ENCODE results near the gene ZBTB20. TPM values are rescaled to one million over a fixed set of nuclear protein-coding genes. Genes with fewer than 3 reads are reported as not detected.

Gene ZBTB20
- total RNA-seq, 2 experiments from 2014 or later, result 11.0 to 11.4 TPM

DNA sequence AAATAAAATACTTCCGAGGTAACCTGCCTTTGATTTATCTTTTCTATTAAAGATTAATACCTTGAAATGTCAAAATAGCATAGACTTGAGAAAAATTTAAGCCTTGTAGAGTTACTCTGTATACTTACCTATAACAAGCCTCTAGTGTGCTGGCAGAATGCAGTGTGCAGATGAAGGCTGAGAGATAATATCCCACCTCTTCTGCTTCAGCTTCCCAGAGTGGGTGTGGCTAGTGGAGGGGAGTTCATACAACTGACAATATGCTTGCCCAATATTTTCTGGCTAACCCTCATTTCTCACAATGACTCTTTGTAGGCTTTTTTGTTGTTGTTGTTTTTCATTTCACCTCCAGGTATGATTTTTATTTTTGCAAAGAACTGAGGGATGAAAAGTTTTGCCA is 15.7 kb upstream of the ZBTB20 start:
- peaks cover 4% of the 10 kb centered on the region for H3K36me3 Mint-ChIP-seq (ENCODE audit: low read depth)
- CTCF ChIA-PET, result interaction anchor here (1.3 kb wide), 1 partner anchor 16 kb away, joined by 3 read pairs; the partner anchor contains the start of gene ZBTB20
- DNase-seq, result no peak
- no peaks in the 10 kb centered on the region for H3K27me3 Mint-ChIP-seq
- H3K4me3 Mint-ChIP-seq, result no peak overlapping the region
- H3K9me3 Mint-ChIP-seq, result peaks cover 6% of the 10 kb centered on the region
- H3K4me1 Mint-ChIP-seq, result peaks cover 41% of the 10 kb centered on the region
- POLR2A ChIA-PET, result no interaction called here
- H3K27ac Mint-ChIP-seq, result no peak overlapping the region

DNA sequence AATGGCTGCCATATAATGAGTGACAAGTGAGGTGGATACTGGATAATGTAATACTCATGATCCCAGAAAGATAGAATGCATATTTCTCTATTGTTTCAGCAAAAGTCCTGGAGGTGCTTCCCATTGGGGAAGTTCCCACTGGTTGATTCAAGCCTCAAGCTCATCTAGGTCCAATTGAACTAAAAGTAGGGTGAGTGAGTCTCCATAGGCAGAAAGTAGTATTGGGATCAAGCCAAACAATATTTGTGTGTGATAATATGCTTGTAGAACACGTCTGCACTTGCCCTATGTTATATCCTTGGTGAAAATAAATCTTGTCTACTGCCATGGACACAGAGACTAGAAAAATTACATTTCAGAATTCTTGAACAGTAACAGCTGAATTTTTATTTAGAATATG is 14.8 kb upstream of the ZBTB20 start:
- Mint-ChIP-seq H3K9me3 (peaks cover 10% of the 10 kb centered on the region), H3K27ac (no peak overlapping the region), H3K36me3 (ENCODE audit: low read depth) (peaks cover 4% of the 10 kb centered on the region), H3K27me3 (no peaks in the 10 kb centered on the region), H3K4me3 (no peak overlapping the region), H3K4me1 (peaks cover 41% of the 10 kb centered on the region)
- CTCF ChIA-PET, result no interaction called here
- POLR2A ChIA-PET, result no interaction called here
- no peak for DNase-seq

DNA sequence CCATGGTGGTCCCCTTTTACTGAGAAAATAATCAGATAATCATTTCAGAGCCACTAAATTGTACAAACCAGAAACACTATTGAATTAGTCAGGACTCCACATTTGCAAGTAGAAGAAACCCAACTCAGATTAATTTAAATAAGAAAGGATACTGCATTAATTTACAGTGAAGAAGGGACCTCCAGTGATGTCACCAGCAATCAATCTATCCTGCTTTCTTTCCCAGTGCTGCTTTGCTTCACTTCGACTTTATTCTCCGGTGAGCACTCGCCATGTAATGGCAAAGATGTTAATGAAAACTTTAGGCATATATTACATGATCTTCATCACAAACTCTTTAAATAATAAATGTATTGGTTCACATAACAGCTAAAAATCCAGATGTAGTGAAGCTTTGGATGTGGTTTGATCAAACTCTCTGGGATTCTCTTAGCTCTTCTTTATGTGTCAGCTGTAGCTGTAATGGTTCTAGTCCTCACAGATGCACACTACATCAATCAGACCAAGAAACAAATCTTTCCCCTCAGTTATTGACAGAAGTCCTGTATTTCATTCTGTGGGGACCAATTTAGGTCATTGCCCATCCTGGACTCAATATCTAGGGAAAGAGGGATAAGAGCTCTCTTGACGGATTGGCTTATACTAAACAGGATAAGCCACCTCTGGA is 14.2 kb upstream of the ZBTB20 start:
- peaks cover 4% of the 10 kb centered on the region for H3K36me3 Mint-ChIP-seq (ENCODE audit: low read depth)
- POLR2A ChIA-PET, result no interaction called here

DNA sequence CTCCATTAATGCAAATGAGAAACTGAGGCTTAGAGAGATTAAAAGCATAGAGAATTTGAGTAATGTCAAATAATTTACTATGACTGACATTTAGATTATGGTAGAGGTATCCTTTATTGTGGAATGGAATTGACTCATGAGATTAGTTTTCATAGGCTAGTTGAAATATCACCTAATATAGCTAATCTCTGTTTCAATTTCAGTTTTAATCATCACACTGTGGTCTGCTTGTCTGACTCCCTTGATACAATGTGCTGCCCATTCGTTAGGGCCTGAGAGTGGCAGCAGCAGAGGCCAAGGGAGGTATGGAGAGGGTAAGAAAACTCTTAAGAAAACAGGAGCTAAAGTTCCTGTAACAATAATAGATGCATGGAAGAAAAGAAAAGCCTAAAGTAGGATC is 13.2 kb upstream of the ZBTB20 start:
- peaks cover 34% of the 10 kb centered on the region for H3K4me1 Mint-ChIP-seq
- CTCF ChIA-PET, result no interaction called here
- H3K9me3 Mint-ChIP-seq, result peaks cover 8% of the 10 kb centered on the region
- no peaks in the 10 kb centered on the region for H3K27me3 Mint-ChIP-seq
- H3K27ac Mint-ChIP-seq, result no peak overlapping the region
- no peak overlapping the region for H3K4me3 Mint-ChIP-seq
- POLR2A ChIA-PET, result no interaction called here
- peaks cover 4% of the 10 kb centered on the region for H3K36me3 Mint-ChIP-seq (ENCODE audit: low read depth)
- DNase-seq, result no peak

More for the DNA sequence above, 14.2 kb upstream of the ZBTB20 start:
- H3K4me1 Mint-ChIP-seq, result peaks cover 41% of the 10 kb centered on the region
- CTCF ChIA-PET, result interaction anchor here (0.5 kb wide), 1 partner anchor 1024 kb away, joined by 3 read pairs; no protein-coding TSS in a partner anchor
- DNase-seq, result no peak
- H3K9me3 Mint-ChIP-seq, result peaks cover 10% of the 10 kb centered on the region
- H3K27ac Mint-ChIP-seq, result no peak overlapping the region
- H3K4me3 Mint-ChIP-seq, result no peak overlapping the region
- H3K27me3 Mint-ChIP-seq, result no peaks in the 10 kb centered on the region

DNA sequence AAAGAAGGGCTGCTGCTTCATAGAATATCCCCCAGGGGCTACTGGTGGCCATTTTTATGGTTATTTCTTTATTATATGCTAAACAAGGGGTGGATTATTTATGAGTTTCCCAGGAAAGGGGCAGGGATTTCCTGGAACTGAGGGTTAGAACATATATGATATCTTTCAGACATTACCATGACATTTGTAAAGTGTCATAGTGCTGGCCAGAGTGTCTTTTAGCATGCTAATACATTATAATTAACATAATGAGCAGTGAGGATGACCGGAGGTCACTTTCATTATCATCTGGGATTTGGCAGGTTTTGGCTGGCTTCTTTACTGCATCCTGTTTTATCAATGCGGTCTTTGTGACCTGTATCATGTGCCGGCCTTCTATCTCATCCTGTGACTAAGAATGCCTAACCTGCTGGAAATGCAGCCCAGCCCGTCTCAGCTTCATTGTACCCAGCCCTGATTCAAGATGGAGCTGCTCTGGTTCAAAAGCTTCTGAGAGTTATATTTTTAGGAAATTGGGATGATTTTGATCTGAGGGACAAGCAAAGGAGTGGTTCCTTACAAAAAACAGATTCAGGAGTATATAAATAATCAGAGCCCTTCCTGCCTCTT is 9.1 kb upstream of the ZBTB20 start:
- DNase-seq, result no peak
- Mint-ChIP-seq H3K27me3 (no peaks in the 10 kb centered on the region), H3K27ac (no peak overlapping the region), H3K36me3 (ENCODE audit: low read depth) (no peaks in the 10 kb centered on the region), H3K4me1 (peaks cover 7% of the 10 kb centered on the region), H3K9me3 (peaks cover 11% of the 10 kb centered on the region), H3K4me3 (no peak overlapping the region)
- POLR2A ChIA-PET, result no interaction called here
- CTCF ChIA-PET, result no interaction called here

DNA sequence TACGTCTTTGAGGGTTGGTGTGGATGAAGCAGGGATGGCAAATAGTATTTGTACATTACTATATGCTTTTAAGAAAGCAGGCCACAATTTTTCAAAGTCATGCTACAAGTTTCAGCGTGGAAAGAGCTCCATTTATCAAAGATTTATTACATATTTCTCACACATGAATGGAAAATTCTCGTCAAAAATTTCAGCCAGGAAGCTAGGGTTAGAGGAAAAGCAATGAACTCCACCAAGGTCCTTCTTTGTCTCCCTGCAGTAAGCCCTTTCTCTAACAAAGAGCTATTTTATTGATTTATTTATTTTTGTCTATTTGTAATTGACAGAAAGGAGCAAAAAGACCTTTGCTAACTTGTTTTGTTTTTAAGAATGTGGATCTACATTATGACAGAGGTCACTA is 7.5 kb upstream of the ZBTB20 start:
- CTCF ChIA-PET, result no interaction called here
- H3K9me3 Mint-ChIP-seq, result peaks cover 11% of the 10 kb centered on the region
- no peak overlapping the region for H3K4me3 Mint-ChIP-seq
- POLR2A ChIA-PET, result no interaction called here
- DNase-seq, result no peak
- H3K27ac Mint-ChIP-seq, result no peak overlapping the region
- H3K27me3 Mint-ChIP-seq, result no peaks in the 10 kb centered on the region
- peaks cover 2% of the 10 kb centered on the region for H3K36me3 Mint-ChIP-seq (ENCODE audit: low read depth)
- no peaks in the 10 kb centered on the region for H3K4me1 Mint-ChIP-seq

DNA sequence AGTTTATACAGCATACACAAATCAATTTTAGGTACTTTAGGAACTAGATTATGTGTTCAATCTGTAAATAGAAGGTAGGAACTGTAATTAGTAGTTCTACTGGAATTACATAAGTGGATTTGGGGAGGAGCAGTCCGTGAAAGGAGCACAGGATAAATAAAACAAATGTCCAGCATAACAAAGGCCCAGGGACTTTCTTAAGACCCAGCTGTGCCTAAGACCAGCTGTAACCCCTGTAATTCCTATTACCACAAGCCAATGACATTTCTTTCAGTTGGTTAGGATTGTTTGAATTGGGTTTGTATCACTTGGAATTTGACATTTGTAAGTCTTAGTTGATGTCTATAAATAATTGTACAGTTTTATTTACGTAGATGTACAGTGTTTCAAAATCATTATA is 4.8 kb upstream of the ZBTB20 start:
- no peak for DNase-seq
- Mint-ChIP-seq H3K36me3 (ENCODE audit: low read depth) (peaks cover 4% of the 10 kb centered on the region), H3K4me1 (peaks cover 8% of the 10 kb centered on the region), H3K4me3 (no peak overlapping the region), H3K27ac (no peak overlapping the region), H3K9me3 (peaks cover 4% of the 10 kb centered on the region), H3K27me3 (no peaks in the 10 kb centered on the region)
- ChIA-PET POLR2A (no interaction called here), CTCF (no interaction called here)

DNA sequence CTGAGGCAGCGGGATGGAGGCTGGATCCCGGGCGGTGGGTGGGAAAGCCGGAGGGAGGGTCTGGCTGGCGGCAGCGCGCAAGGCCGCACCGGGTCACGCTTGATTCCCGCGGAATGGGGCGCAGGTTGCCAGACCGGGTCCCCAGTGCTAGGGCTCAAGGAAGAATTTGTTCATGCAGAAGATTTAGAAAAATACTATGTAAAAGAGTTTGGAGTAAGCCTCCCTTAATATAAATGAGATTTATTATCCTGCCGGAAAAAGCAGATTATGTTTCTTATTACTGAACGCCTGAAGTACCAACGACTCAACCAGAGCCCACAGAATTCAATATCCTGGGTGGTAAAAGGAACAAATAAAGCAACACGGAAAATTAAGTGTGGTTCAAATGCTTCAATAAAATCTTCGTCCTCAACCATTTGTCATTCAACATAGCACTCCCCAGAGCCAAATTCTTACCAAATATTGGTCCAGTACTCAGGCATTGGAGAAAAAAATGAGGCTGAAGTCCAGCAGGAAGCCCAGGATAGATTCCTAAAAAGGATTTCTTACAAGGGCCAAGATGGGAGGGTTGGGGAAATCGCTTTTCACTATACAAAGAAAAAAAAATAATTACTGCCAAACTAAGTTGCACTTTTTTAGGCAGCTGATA is 1.2 kb upstream of the ZBTB20 start:
- CTCF ChIA-PET, result no interaction called here
- Mint-ChIP-seq H3K4me3 (peak overlapping the region; percentile 96), H3K9me3 (peaks cover 4% of the 10 kb centered on the region), H3K27me3 (no peaks in the 10 kb centered on the region), H3K27ac (peak overlapping the region; percentile 99), H3K36me3 (ENCODE audit: low read depth) (peaks cover 11% of the 10 kb centered on the region), H3K4me1 (peaks cover 20% of the 10 kb centered on the region)
- POLR2A ChIA-PET, result no interaction called here
- no peak for DNase-seq

DNA sequence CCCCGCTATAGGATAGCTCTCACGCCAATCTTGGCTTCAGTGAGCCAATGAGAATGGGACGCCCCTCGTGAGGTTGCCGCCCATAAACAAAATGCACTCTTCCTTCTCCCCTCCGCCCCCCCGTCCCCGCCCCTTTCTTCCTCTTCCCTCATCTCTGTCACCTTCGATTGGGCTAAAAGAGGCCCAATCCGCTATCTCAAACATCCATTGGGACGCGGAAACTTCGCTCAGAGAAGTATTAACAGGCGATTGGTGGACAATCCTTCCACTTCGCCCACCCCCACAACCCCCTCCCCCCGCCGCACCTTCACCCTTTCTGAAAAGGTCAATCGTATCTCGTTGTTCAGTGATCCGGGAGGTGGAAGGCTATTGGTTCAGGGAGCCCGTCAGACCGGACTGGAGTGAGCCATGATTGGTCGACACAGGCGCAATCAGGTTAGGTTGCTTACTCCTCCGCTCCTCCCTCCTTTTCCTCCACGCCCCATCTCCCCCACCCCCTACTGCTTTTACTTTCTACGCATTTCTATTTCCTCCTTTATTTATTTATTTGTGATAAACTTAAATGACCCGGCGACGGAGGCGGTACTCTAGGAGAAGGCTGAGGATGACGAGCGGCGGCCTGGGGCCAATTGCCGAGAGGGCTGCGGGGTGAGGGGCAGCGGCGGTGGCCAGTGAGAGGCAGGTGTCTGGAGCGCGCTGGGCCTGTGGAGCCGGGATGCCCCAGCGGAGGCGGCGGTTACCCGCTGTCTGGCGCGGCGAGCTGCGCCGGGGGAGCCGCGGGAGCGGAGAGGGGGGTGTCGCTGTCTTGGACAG is 447 bp upstream of the ZBTB20 start:
- Mint-ChIP-seq H3K4me3 (peak overlapping the region; percentile 96), H3K4me1 (peaks cover 22% of the 10 kb centered on the region), H3K36me3 (ENCODE audit: low read depth) (peaks cover 16% of the 10 kb centered on the region), H3K27ac (peak overlapping the region; percentile 99), H3K27me3 (no peaks in the 10 kb centered on the region), H3K9me3 (peaks cover 2% of the 10 kb centered on the region)
- peak; percentile 99 for DNase-seq
- CTCF ChIA-PET, result interaction anchor here (0.5 to 1.7 kb wide), 5 partner anchors 11 to 315 kb away, joined by 3 to 4 read pairs (median 3); no protein-coding TSS in a partner anchor
- POLR2A ChIA-PET, result interaction anchor here (1.3 kb wide), 1 partner anchor 47 kb away, joined by 5 read pairs; no protein-coding TSS in a partner anchor

DNA sequence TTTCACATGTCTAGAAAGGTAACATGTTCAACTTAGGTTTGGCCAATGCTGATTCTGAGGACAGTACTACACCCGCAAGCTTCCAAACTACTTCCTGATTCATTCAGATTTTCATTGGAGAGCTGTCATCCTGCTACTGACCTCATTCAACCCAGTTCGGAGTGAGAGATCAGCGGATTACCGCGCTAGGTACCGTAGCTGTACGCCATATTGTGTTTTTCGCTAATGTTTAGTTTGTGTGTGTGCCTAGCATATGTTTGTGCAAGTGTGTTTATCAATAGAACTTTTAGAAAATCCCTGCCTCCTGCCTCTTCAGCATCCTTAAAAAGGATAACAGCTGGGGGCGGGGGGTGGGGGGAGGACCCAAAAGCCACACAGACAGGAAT is 1.1 kb downstream of the ZBTB20 start:
- DNase-seq, result peak; percentile 60
- Mint-ChIP-seq H3K27ac (peak overlapping the region; percentile 97), H3K9me3 (no peaks in the 10 kb centered on the region), H3K27me3 (no peaks in the 10 kb centered on the region), H3K4me1 (peaks cover 25% of the 10 kb centered on the region), H3K36me3 (ENCODE audit: low read depth) (peaks cover 17% of the 10 kb centered on the region), H3K4me3 (peak overlapping the region; percentile 89)
- ChIA-PET POLR2A (no interaction called here), CTCF (interaction anchor here (0.6 to 1.7 kb wide), 8 partner anchors 20 to 728 kb away, joined by 3 to 4 read pairs (median 3); no protein-coding TSS in a partner anchor)

DNA sequence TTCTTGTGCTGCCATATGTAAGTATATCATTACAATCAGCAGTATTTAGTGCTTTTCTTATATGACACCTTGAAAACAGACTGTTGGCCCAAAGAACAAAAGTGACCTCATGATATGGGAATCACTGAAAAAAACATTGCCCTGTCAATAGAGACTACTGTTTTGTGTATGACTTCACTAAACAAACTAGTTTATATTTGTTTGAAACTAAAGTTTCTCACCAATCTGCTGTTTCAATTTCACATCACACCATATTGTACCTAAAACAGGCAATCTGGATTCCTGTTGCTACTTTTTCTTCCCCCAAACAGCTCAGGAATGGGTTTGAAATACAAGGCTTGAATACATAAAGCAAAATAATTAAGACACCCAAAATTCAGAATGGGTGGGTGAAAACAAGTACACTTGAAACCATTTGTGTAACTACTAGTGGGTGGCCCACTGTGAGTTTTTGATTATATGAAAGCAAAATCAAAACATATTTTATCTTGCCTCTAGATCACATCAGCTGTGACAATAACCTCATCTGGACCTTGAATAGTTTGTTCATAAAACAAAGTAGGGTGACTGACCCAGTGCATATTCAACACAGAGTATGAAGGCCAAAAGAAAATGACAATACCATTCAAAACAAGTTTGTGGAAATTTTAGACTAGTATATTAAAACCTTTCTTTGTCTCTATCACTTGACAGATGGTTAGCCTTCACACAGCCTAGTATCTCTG is 5.9 kb downstream of the ZBTB20 start:
- POLR2A ChIA-PET, result no interaction called here
- CTCF ChIA-PET, result interaction anchor here (1.3 kb wide), 1 partner anchor 24 kb away, joined by 3 read pairs; no protein-coding TSS in a partner anchor
- Mint-ChIP-seq H3K27ac (no peak overlapping the region), H3K4me3 (no peak overlapping the region), H3K4me1 (peaks cover 18% of the 10 kb centered on the region), H3K27me3 (no peaks in the 10 kb centered on the region), H3K36me3 (ENCODE audit: low read depth) (peaks cover 13% of the 10 kb centered on the region), H3K9me3 (no peaks in the 10 kb centered on the region)
- no peak for DNase-seq

DNA sequence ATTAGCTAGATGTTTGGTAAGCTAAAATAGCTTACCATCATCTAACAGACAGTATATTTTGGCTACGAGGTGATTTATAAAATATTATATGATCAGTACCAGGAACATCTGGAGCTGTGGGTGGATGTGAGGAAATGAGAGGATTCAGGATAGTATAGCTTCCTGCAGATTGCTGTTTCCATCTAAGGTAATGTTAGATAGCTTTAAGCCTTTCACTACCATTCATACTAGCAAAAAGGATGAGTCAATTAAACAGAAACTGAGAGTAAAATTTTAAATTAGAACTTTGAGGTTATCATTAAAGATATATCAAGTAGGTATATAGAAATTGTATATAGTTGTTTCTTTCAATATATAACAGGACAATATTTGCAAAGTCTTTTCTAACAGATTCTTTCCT is 8.0 kb downstream of the ZBTB20 start:
- H3K27me3 Mint-ChIP-seq, result no peaks in the 10 kb centered on the region
- peaks cover 6% of the 10 kb centered on the region for H3K36me3 Mint-ChIP-seq (ENCODE audit: low read depth)
- no peaks in the 10 kb centered on the region for H3K9me3 Mint-ChIP-seq
- no peak for DNase-seq
- H3K27ac Mint-ChIP-seq, result no peak overlapping the region
- H3K4me1 Mint-ChIP-seq, result peaks cover 5% of the 10 kb centered on the region
- ChIA-PET CTCF (no interaction called here), POLR2A (no interaction called here)
- H3K4me3 Mint-ChIP-seq, result no peak overlapping the region
